ENCODE results near the gene HSPA1L. TPM values are rescaled to one million over a fixed set of nuclear protein-coding genes. Genes with fewer than 3 reads are reported as not detected.
"Not testable (repeated sequence)": the region's sequence is repeated elsewhere in the genome, so short reads cannot be mapped to it uniquely, and the experiment has no call there.

HSPA1L gene
- total and polyA plus RNA-seq, 5 donors from 2014 or later, result 2.2 to 5.5 (median 3.8) TPM

DNA sequence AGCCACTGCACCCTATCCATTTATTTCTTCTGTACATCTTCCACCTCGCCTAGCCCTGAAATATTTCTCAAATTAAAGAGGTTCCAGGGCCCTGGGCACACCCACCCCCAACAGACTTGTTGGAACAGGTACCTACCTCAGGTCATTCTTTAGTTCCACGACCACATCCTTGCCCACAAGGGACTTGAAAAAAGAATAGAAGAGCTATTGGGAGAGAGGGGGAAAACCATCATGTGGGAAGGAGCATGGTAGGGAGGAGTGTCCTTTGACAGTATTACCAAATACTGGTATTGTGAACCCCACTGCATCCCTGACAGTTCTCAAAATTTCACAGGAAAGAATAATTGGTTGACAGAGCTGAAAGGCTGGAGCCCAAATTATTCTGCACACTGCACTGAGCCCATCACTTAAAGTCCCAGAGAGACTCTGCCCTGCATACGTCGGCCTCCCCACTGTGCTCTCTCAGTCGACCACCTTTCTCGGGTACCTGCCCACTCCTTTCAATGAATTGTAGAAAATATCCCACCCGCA is 9.1 kb downstream of the HSPA1L start:
- Mint-ChIP-seq H3K4me3 (peak overlapping the region; percentile 89 to 96 (median 93)), H3K27me3 (no peaks in the 10 kb centered on the region), H3K9me3 (peaks cover 0 to 1% (median 0%) of the 10 kb centered on the region in 7 donors), H3K27ac (peak overlapping the region; percentile 91 to 96 (median 93)), H3K36me3 (peaks cover 21% of the 10 kb centered on the region), H3K4me1 (peaks cover 10 to 45% (median 21%) of the 10 kb centered on the region in 4 donors)
- Histone ChIP-seq H3K4me1 (ENCODE audit: control insufficient read depth, insufficient read depth, low read length, poor library complexity, severe bottlenecking) (peaks cover 23% of the 10 kb centered on the region), H3K27me3 (ENCODE audit: control insufficient read depth, insufficient read depth, low read length) (no peaks in the 10 kb centered on the region), H3K9me3 (ENCODE audit: control insufficient read depth in 2 of 2, low read length in 2 of 2) (no peaks in the 10 kb centered on the region), H3K36me3 (ENCODE audit: control insufficient read depth, insufficient read depth, low read length) (peaks cover 19% of the 10 kb centered on the region), H3K4me3 (ENCODE audit: low read depth, low read length) (peak overlapping the region; percentile 87), H3K27ac (ENCODE audit: insufficient read depth, low read length, poor library complexity, severe bottlenecking) (peak overlapping the region; percentile 91)
- ATAC-seq (ENCODE audit: low read depth in 2 of 2) (no peak), DNase-seq (no peak)

- H3K4me1 ChIP-seq (ENCODE audit: control insufficient read depth, insufficient read depth, low read length, poor library complexity, severe bottlenecking), result peaks cover 36% of the 10 kb centered on the region
- H3K27ac ChIP-seq (ENCODE audit: insufficient read depth, low read length, poor library complexity, severe bottlenecking); H3K9me3 Mint-ChIP-seq; H3K36me3 ChIP-seq (ENCODE audit: control insufficient read depth, insufficient read depth, low read length); DNase-seq; H3K9me3 ChIP-seq (ENCODE audit: control insufficient read depth in 2 of 2, low read length in 2 of 2); H3K27ac Mint-ChIP-seq; H3K27me3 Mint-ChIP-seq; H3K4me3 ChIP-seq (ENCODE audit: low read depth, low read length); H3K27me3 ChIP-seq (ENCODE audit: control insufficient read depth, insufficient read depth, low read length); ATAC-seq (ENCODE audit: low read depth in 2 of 2): not testable (repeated sequence)
- peaks cover 5 to 57% (median 27%) of the 10 kb centered on the region in 4 donors for H3K4me1 Mint-ChIP-seq
- peaks cover 12% of the 10 kb centered on the region for H3K36me3 Mint-ChIP-seq
- peak overlapping the region in 1 of 4 donors; percentile 35 for H3K4me3 Mint-ChIP-seq
Measured at GRCh38 chr6:31801031-31801927, 13.8 kb downstream of the HSPA1L start.

DNA sequence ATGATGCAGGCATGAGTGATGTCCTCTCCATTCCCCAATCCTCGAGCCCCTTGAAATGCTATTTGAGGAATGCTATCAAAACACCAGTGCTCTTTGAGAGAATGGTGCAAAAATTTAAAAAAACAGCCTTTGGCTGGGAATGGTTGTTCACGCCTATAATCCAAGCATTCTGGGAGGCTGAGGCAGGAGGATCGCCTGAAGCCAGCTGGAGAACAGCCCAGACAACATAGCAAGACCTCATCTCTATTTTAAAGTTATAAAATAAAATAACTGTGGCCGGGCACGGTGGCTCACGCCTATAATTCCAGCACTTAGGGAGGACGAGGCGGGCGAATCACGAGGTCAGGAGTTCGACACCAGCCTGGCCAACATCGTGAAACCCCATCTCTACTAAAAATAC is 15.3 kb downstream of the HSPA1L start:
- no peak overlapping the region for H3K4me3 ChIP-seq (ENCODE audit: low read depth, low read length)
- H3K9me3 ChIP-seq (ENCODE audit: control insufficient read depth in 2 of 2, low read length in 2 of 2), result no peaks in the 10 kb centered on the region
- DNase-seq (no peak), ATAC-seq (ENCODE audit: low read depth in 2 of 2) (no peak)
- peaks cover 12% of the 10 kb centered on the region for H3K36me3 Mint-ChIP-seq
- no peak overlapping the region for H3K27ac ChIP-seq (ENCODE audit: insufficient read depth, low read length, poor library complexity, severe bottlenecking)
- peaks cover 0 to 48% (median 20%) of the 10 kb centered on the region in 4 donors for H3K4me1 Mint-ChIP-seq
- H3K27ac Mint-ChIP-seq, result no peak overlapping the region
- H3K27me3 Mint-ChIP-seq, result no peaks in the 10 kb centered on the region
- H3K4me3 Mint-ChIP-seq, result no peak overlapping the region
- no peaks in the 10 kb centered on the region for H3K27me3 ChIP-seq (ENCODE audit: control insufficient read depth, insufficient read depth, low read length)
- peaks cover 37% of the 10 kb centered on the region for H3K4me1 ChIP-seq (ENCODE audit: control insufficient read depth, insufficient read depth, low read length, poor library complexity, severe bottlenecking)
- H3K36me3 ChIP-seq (ENCODE audit: control insufficient read depth, insufficient read depth, low read length), result peaks cover 2% of the 10 kb centered on the region
- no peaks in the 10 kb centered on the region for H3K9me3 Mint-ChIP-seq

DNA sequence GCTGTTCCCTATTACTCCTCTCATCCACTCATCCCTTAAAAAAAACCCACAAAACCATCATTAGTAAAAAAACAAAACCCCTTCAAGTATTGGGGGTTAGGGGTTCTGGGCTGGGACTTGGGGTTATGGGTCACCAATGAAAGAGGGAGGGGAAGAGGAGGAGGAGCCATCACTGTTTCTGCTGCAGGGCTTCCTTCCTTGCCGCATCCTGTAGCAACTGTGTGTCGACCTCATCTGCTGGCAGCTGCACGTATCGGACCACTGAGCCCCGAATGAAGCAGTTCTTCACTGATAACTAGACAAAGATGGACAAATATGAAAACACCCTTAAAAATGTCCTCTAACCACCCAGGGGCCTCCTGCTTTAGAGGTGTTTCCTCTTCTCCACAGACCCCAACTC is 17.5 kb downstream of the HSPA1L start:
- Histone ChIP-seq H3K27me3 (ENCODE audit: control insufficient read depth, insufficient read depth, low read length) (no peaks in the 10 kb centered on the region), H3K36me3 (ENCODE audit: control insufficient read depth, insufficient read depth, low read length) (peaks cover 4% of the 10 kb centered on the region), H3K4me3 (ENCODE audit: low read depth, low read length) (peak overlapping the region; percentile 74), H3K9me3 (ENCODE audit: control insufficient read depth in 2 of 2, low read length in 2 of 2) (no peaks in the 10 kb centered on the region), H3K27ac (ENCODE audit: insufficient read depth, low read length, poor library complexity, severe bottlenecking) (peak overlapping the region; percentile 90), H3K4me1 (ENCODE audit: control insufficient read depth, insufficient read depth, low read length, poor library complexity, severe bottlenecking) (peaks cover 41% of the 10 kb centered on the region)
- Mint-ChIP-seq H3K27me3 (no peaks in the 10 kb centered on the region), H3K4me3 (peak overlapping the region; percentile 77 to 93 (median 84)), H3K9me3 (no peaks in the 10 kb centered on the region), H3K36me3 (peaks cover 7% of the 10 kb centered on the region), H3K27ac (peak overlapping the region; percentile 80 to 95 (median 94)), H3K4me1 (peaks cover 4 to 53% (median 27%) of the 10 kb centered on the region in 4 donors)
- ATAC-seq (ENCODE audit: low read depth in 2 of 2), result peak; percentile 52 to 54
- DNase-seq, result peak in 2 of 3 donors; percentile 53 to 83

DNA sequence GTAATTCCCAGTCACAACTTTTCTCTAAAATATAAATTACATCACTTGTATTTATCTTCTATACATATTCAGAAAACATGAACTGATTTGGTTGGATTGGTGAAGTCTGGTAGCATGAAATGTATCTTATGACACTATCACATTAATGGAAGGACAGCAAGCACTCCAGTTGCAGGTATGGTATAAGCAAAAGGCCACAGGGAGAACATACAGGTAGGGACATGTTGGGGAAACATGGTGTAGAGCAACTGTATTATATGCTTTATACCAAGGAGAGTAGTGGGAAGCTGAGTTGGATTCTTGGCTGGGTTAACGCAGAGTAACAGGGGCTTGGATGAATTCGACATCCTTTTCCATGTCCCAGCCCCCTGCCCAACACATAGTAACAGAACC is 18.1 kb downstream of the HSPA1L start:
- Mint-ChIP-seq H3K4me3 (peak overlapping the region; percentile 77 to 93 (median 84)), H3K27me3 (no peaks in the 10 kb centered on the region), H3K9me3 (no peaks in the 10 kb centered on the region), H3K36me3 (peaks cover 7% of the 10 kb centered on the region), H3K27ac (peak overlapping the region; percentile 94 to 95 (median 95)), H3K4me1 (peaks cover 4 to 55% (median 28%) of the 10 kb centered on the region in 4 donors)
- DNase-seq (no peak), ATAC-seq (ENCODE audit: low read depth in 2 of 2) (no peak)
- peak overlapping the region; percentile 74 for H3K4me3 ChIP-seq (ENCODE audit: low read depth, low read length)
- H3K27ac ChIP-seq (ENCODE audit: insufficient read depth, low read length, poor library complexity, severe bottlenecking), result peak overlapping the region; percentile 90
- H3K9me3 ChIP-seq (ENCODE audit: control insufficient read depth in 2 of 2, low read length in 2 of 2), result no peaks in the 10 kb centered on the region
- peaks cover 41% of the 10 kb centered on the region for H3K4me1 ChIP-seq (ENCODE audit: control insufficient read depth, insufficient read depth, low read length, poor library complexity, severe bottlenecking)
- peaks cover 3% of the 10 kb centered on the region for H3K36me3 ChIP-seq (ENCODE audit: control insufficient read depth, insufficient read depth, low read length)
- no peaks in the 10 kb centered on the region for H3K27me3 ChIP-seq (ENCODE audit: control insufficient read depth, insufficient read depth, low read length)

- Histone ChIP-seq H3K9me3 (ENCODE audit: control insufficient read depth in 2 of 2, low read length in 2 of 2) (no peaks in the 10 kb centered on the region), H3K4me3 (ENCODE audit: low read depth, low read length) (peak within 1 kb of the TSS; percentile 80), H3K4me1 (ENCODE audit: control insufficient read depth, insufficient read depth, low read length, poor library complexity, severe bottlenecking) (peaks cover 46% of the 10 kb centered on the region), H3K27ac (ENCODE audit: insufficient read depth, low read length, poor library complexity, severe bottlenecking) (peak within 1 kb of the TSS; percentile 90), H3K27me3 (ENCODE audit: control insufficient read depth, insufficient read depth, low read length) (no peaks in the 10 kb centered on the region), H3K36me3 (ENCODE audit: control insufficient read depth, insufficient read depth, low read length) (peaks cover 5% of the 10 kb centered on the region)
- H3K4me3 Mint-ChIP-seq, result peak within 1 kb of the TSS; percentile 93 to 100 (median 98)
- peak; percentile 82 to 83 for ATAC-seq (ENCODE audit: low read depth in 2 of 2)
- no peaks in the 10 kb centered on the region for H3K9me3 Mint-ChIP-seq
- DNase-seq, result peak; percentile 76 to 89 (median 85)
- no peaks in the 10 kb centered on the region for H3K27me3 Mint-ChIP-seq
- peak within 1 kb of the TSS; percentile 99 for H3K27ac Mint-ChIP-seq
- H3K36me3 Mint-ChIP-seq, result peaks cover 8% of the 10 kb centered on the region
- H3K4me1 Mint-ChIP-seq, result peaks cover 5 to 58% (median 32%) of the 10 kb centered on the region in 4 donors
Measured at GRCh38 chr6:31795616-31796298, 19.3 kb downstream of the HSPA1L start, which contains the start of gene VARS1. TSS of gene VARS1 (minus strand) at chr6:31795752. CDS start at chr6:31795217, 535 bp downstream.

DNA sequence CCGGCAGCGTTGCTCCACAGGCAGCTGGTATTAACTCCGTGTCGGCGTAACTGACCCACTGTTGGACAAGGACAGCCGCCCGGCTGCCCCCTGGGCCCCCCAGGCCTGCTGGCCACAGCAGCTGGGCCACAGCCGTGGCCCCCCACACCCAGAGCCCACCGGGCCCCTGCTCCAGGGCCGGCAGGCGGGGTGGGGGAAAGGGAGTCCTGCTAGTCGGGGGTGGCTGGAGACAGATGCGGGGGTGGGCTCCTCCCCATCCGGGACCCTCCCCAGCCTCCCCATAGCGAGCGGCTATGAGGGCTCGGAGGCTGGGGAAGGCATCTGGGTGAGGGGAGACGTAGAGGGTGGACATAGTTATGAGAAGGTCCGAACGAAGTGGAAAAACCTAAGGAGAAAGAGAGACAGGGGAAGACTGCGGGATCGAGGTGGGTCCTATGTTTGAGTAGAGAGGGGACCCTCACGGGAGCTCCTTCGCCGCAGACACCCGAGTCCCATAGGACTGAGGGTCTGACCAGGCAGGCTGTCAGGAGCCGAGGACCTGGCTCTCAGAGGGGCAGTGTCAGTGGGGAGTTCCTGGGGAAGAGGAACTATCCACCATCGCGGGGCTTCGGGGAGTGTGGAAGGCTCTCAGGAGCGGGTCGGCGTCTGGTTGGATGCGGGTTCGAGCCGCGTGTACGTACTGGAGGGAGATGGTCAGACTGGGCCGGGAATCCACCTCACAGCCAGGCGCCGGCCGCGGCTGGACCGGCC is 20.0 kb downstream of the HSPA1L start:
- H3K36me3 ChIP-seq (ENCODE audit: control insufficient read depth, insufficient read depth, low read length), result peaks cover 8% of the 10 kb centered on the region
- H3K27ac ChIP-seq (ENCODE audit: insufficient read depth, low read length, poor library complexity, severe bottlenecking), result peak overlapping the region; percentile 90
- H3K4me3 ChIP-seq (ENCODE audit: low read depth, low read length), result peak overlapping the region; percentile 80
- Mint-ChIP-seq H3K36me3 (peaks cover 11% of the 10 kb centered on the region), H3K4me3 (peak overlapping the region; percentile 91 to 100 (median 98)), H3K27me3 (no peaks in the 10 kb centered on the region), H3K9me3 (peaks cover 0 to 2% (median 0%) of the 10 kb centered on the region in 7 donors), H3K4me1 (peaks cover 9 to 61% (median 36%) of the 10 kb centered on the region in 4 donors), H3K27ac (peak overlapping the region; percentile 99)
- H3K27me3 ChIP-seq (ENCODE audit: control insufficient read depth, insufficient read depth, low read length), result no peaks in the 10 kb centered on the region
- H3K9me3 ChIP-seq (ENCODE audit: control insufficient read depth in 2 of 2, low read length in 2 of 2), result no peaks in the 10 kb centered on the region
- peaks cover 46% of the 10 kb centered on the region for H3K4me1 ChIP-seq (ENCODE audit: control insufficient read depth, insufficient read depth, low read length, poor library complexity, severe bottlenecking)
- ATAC-seq (ENCODE audit: low read depth in 2 of 2) (no peak), DNase-seq (no peak)

All from CD4-positive, CD25-positive, alpha-beta regulatory T cell (primary cell).